ENCODE results near the gene PCDHA7.
"Not testable (repeated sequence)": the region's sequence is repeated elsewhere in the genome, so short reads cannot be mapped to it uniquely, and the experiment has no call there.

Gene PCDHA7

GRCh38 chr5:140833993-140834392 is at the start of gene PCDHA7:
TSS of gene PCDHA7 (plus strand) at chr5:140834269. CDS start at chr5:140834384, 115 bp downstream.
- no peak for DNase-seq
- Mint-ChIP-seq H3K27ac (no peak within 1 kb of the TSS), H3K27me3 (ENCODE audit: low read depth, poor library complexity) (no peaks in the 10 kb centered on the region), H3K9me3 (peaks cover 80% of the 10 kb centered on the region), H3K36me3 (ENCODE audit: low read depth) (peaks cover 82% of the 10 kb centered on the region), H3K4me3 (no peak within 1 kb of the TSS), H3K4me1 (no peaks in the 10 kb centered on the region)
- no peak for TF ChIP-seq CTCF (IDR thresholded peaks at IDR 0.05)

- Mint-ChIP-seq H3K9me3 (peaks cover 84% of the 10 kb centered on the region), H3K4me1 (no peaks in the 10 kb centered on the region), H3K4me3 (no peak within 1 kb of the TSS)
These were observed 48.0 kb upstream of the PCDHA7 start, which contains the start of gene PCDHA1 for GRCh38 chr5:140785905-140786686. TSS of gene PCDHA1 (plus strand) at chr5:140786140.

GRCh38 chr5:140787422-140787821 is 46.6 kb upstream of the PCDHA7 start:
- not testable (repeated sequence) for H3K27ac Mint-ChIP-seq; H3K4me1 Mint-ChIP-seq; DNase-seq; H3K4me3 Mint-ChIP-seq; H3K27me3 Mint-ChIP-seq (ENCODE audit: low read depth, poor library complexity)
- Mint-ChIP-seq H3K9me3 (peaks cover 84% of the 10 kb centered on the region), H3K36me3 (ENCODE audit: low read depth) (peaks cover 15% of the 10 kb centered on the region)

More at GRCh38 chr5:140785905-140786686, 48.0 kb upstream of the PCDHA7 start, which contains the start of gene PCDHA1:
- Mint-ChIP-seq H3K27ac (no peak within 1 kb of the TSS), H3K36me3 (ENCODE audit: low read depth) (peaks cover 15% of the 10 kb centered on the region), H3K27me3 (ENCODE audit: low read depth, poor library complexity) (no peaks in the 10 kb centered on the region)
- TF ChIP-seq CTCF (IDR thresholded peaks at IDR 0.05), result no peak
- DNase-seq, result no peak

GRCh38 chr5:140787849-140788504 is 46.1 kb upstream of the PCDHA7 start:
- not testable (repeated sequence) for H3K27ac Mint-ChIP-seq; H3K4me1 Mint-ChIP-seq; H3K4me3 Mint-ChIP-seq; DNase-seq; H3K27me3 Mint-ChIP-seq (ENCODE audit: low read depth, poor library complexity)
- H3K9me3 Mint-ChIP-seq, result peaks cover 82% of the 10 kb centered on the region
- H3K36me3 Mint-ChIP-seq (ENCODE audit: low read depth), result peaks cover 17% of the 10 kb centered on the region

- Mint-ChIP-seq H3K36me3 (ENCODE audit: low read depth) (peaks cover 32% of the 10 kb centered on the region), H3K27ac (no peak overlapping the region), H3K4me1 (no peaks in the 10 kb centered on the region), H3K4me3 (no peak overlapping the region), H3K27me3 (ENCODE audit: low read depth, poor library complexity) (no peaks in the 10 kb centered on the region), H3K9me3 (peaks cover 88% of the 10 kb centered on the region)
- TF ChIP-seq CTCF (IDR thresholded peaks at IDR 0.05), result no peak
- DNase-seq, result no peak
These were observed 43.0 kb upstream of the PCDHA7 start for GRCh38 chr5:140791089-140791488.

- H3K4me3 Mint-ChIP-seq, result peak within 1 kb of the TSS; percentile 85
- H3K4me1 Mint-ChIP-seq, result no peaks in the 10 kb centered on the region
- peaks cover 48% of the 10 kb centered on the region for H3K36me3 Mint-ChIP-seq (ENCODE audit: low read depth)
- no peak within 1 kb of the TSS for H3K27ac Mint-ChIP-seq
- peak; percentile 27 for TF ChIP-seq CTCF (IDR thresholded peaks at IDR 0.05)
- no peaks in the 10 kb centered on the region for H3K27me3 Mint-ChIP-seq (ENCODE audit: low read depth, poor library complexity)
- DNase-seq, result no peak
- peaks cover 80% of the 10 kb centered on the region for H3K9me3 Mint-ChIP-seq
These were observed 39.3 kb upstream of the PCDHA7 start, which contains the start of gene PCDHA2 for GRCh38 chr5:140794595-140795258. TSS of gene PCDHA2 (plus strand) at chr5:140794852.
